Stimulated activated CD4-positive, alpha-beta T cell treated with anti-CD3 and anti-CD28 coated beads, TNF-alpha, amount 100 ng/mL, for 24 hours (primary cell): Measurements from ENCODE around the gene JADE2.
"Not testable (repeated sequence)": the region's sequence is repeated elsewhere in the genome, so short reads cannot be mapped to it uniquely, and the experiment has no call there.

Source experiments
- DNase-seq, 3 experiments: peaks; one replicate each; pipeline ENCODE4 v3.0.0-alpha.2; 2020; ENCODE audit warnings: low read depth in 3 of 3

The JADE2 gene

GRCh38 chr5:134551901-134552300 lies 26.4 kb downstream of the JADE2 start:
- DNase-seq, result no peak

GRCh38 chr5:134552301-134552700 lies 26.8 kb downstream of the JADE2 start:
- DNase-seq, result no peak

- DNase-seq, result not testable (repeated sequence)
These were observed 27.2 kb downstream of the JADE2 start for GRCh38 chr5:134552716-134553115.

- DNase-seq, result no peak
These were observed 28.4 kb downstream of the JADE2 start for GRCh38 chr5:134553821-134554267.

- DNase-seq, result peak in 2 of 3 experiments; percentile 17 to 57
These were observed 29.1 kb downstream of the JADE2 start for GRCh38 chr5:134554319-134555222.

GRCh38 chr5:134555223-134555889 lies 29.9 kb downstream of the JADE2 start:
- DNase-seq, result no peak

GRCh38 chr5:134555890-134556311 lies 30.4 kb downstream of the JADE2 start:
- DNase-seq, result peak; percentile 65 to 85 (median 69)

- DNase-seq, result not testable (repeated sequence)
These were observed 31.1 kb downstream of the JADE2 start for GRCh38 chr5:134556588-134556987.

- no peak for DNase-seq
These were observed 31.5 kb downstream of the JADE2 start for GRCh38 chr5:134556994-134557393.

GRCh38 chr5:134559672-134560071 lies 34.2 kb downstream of the JADE2 start:
- no peak for DNase-seq

- DNase-seq, result no peak
These were observed 35.2 kb downstream of the JADE2 start for GRCh38 chr5:134560698-134561097.

- no peak for DNase-seq
These were observed 36.4 kb downstream of the JADE2 start for GRCh38 chr5:134561871-134562296.

- no peak for DNase-seq
These were observed 37.8 kb downstream of the JADE2 start for GRCh38 chr5:134563221-134563620.

- no peak for DNase-seq
These were observed 38.5 kb downstream of the JADE2 start for GRCh38 chr5:134563962-134564361.

GRCh38 chr5:134564396-134564795 lies 38.9 kb downstream of the JADE2 start:
- DNase-seq, result no peak

GRCh38 chr5:134565791-134566740 lies 40.6 kb downstream of the JADE2 start:
- DNase-seq, result no peak

GRCh38 chr5:134566741-134567221 lies 41.3 kb downstream of the JADE2 start:
- DNase-seq, result no peak

- no peak for DNase-seq
These were observed 42.3 kb downstream of the JADE2 start for GRCh38 chr5:134567641-134568336.

- no peak for DNase-seq
These were observed 42.8 kb downstream of the JADE2 start for GRCh38 chr5:134568337-134568700.

GRCh38 chr5:134568761-134569695 lies 43.6 kb downstream of the JADE2 start:
- no peak for DNase-seq
